T-helper 1 cell treated with Interleukin-12 subunit alpha and Interleukin-12 subunit beta and Interleukin-4 antibody, amounts not matched to agents 30 μg/mL and 1 μg/mL, for 36 hours (primary cell): ENCODE results near the gene SVIL.
A peak's percentile ranks its signal among the peaks of the same experiment; 100 is the strongest.

ENCODE experiments used
- H3K27ac Mint-ChIP-seq: one replicate; pipeline ENCODE4 v1.8.0; 2021; ENCODE audit warnings: mild to moderate bottlenecking, mixed read lengths
- H3K27me3 Mint-ChIP-seq: one replicate; pipeline ENCODE4 v1.8.0; 2021; ENCODE audit warnings: low read depth, mixed read lengths
- H3K36me3 Mint-ChIP-seq: one replicate; pipeline ENCODE4 v1.8.0; 2021; ENCODE audit warnings: low read depth, mixed read lengths
- H3K4me1 Mint-ChIP-seq: one replicate; pipeline ENCODE4 v1.8.0; 2021; ENCODE audit warnings: low read depth, mixed read lengths
- H3K4me3 Mint-ChIP-seq: one replicate; pipeline ENCODE4 v1.8.0; 2021; ENCODE audit warnings: mild to moderate bottlenecking, moderate library complexity, mixed read lengths
- H3K9me3 Mint-ChIP-seq: one replicate; pipeline ENCODE4 v1.8.0; 2021; ENCODE audit warnings: mixed read lengths

SVIL gene, protein sequence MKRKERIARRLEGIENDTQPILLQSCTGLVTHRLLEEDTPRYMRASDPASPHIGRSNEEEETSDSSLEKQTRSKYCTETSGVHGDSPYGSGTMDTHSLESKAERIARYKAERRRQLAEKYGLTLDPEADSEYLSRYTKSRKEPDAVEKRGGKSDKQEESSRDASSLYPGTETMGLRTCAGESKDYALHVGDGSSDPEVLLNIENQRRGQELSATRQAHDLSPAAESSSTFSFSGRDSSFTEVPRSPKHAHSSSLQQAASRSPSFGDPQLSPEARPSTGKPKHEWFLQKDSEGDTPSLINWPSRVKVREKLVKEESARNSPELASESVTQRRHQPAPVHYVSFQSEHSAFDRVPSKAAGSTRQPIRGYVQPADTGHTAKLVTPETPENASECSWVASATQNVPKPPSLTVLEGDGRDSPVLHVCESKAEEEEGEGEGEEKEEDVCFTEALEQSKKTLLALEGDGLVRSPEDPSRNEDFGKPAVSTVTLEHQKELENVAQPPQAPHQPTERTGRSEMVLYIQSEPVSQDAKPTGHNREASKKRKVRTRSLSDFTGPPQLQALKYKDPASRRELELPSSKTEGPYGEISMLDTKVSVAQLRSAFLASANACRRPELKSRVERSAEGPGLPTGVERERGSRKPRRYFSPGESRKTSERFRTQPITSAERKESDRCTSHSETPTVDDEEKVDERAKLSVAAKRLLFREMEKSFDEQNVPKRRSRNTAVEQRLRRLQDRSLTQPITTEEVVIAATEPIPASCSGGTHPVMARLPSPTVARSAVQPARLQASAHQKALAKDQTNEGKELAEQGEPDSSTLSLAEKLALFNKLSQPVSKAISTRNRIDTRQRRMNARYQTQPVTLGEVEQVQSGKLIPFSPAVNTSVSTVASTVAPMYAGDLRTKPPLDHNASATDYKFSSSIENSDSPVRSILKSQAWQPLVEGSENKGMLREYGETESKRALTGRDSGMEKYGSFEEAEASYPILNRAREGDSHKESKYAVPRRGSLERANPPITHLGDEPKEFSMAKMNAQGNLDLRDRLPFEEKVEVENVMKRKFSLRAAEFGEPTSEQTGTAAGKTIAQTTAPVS (N-terminal part only)

DNA sequence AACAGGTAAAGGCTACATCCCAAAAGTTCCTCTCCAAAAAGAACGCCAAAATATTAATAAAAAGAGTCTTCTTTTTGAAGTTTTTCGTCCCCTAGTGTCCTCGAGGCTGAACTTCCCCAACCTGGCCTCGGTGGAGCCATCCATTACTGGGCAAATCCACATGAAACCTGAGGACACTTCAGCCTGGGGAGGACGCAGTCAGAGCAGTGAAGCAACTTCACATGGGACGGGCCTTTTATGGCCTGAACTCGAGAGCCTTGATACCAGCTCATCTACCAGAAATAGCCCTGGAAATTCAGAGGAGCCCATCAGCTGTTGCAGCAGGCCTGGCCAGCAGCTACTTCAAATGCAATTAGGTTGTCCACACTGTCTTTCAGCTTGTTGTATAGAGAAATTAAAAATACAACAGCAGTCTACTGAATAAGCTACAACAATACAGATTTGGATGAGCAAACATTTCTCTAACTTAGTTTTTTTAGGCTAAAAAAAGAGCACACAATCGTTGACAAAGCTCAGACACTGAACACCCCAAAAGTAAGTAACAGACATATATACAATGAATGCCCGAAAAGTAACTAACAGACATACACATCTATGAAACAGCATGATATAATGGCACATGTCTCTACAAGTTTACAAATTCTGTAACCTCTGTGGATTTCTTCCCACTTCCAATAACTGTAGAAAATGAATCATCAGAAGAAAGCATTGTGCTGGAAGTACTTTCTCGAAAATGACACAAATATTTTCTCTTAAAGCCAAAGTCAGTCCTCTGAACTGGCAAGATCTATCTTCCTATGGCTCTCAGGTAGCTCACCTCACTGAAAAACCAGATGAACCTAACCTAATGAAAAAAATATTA, at the start of gene SVIL:
TSS of gene SVIL (minus strand) at position 208 of the 862 bp plus-strand sequence. CDS start 79,913 bp downstream, outside the sequence.
- H3K27me3 Mint-ChIP-seq: peaks cover 3% of the 10 kb centered on the region
- no peaks in the 10 kb centered on the region for H3K9me3 Mint-ChIP-seq
- H3K4me1 Mint-ChIP-seq: peaks cover 25% of the 10 kb centered on the region
- no peak within 1 kb of the TSS for H3K27ac Mint-ChIP-seq
- no peaks in the 10 kb centered on the region for H3K36me3 Mint-ChIP-seq
- H3K4me3 Mint-ChIP-seq: no peak within 1 kb of the TSS

GRCh38 chr10:29681676-29682448, 47.1 kb upstream of the SVIL start:
- H3K9me3 Mint-ChIP-seq: peaks cover 15% of the 10 kb centered on the region
- peak overlapping the region; percentile 75 for H3K4me3 Mint-ChIP-seq
- no peaks in the 10 kb centered on the region for H3K27me3 Mint-ChIP-seq
- peaks cover 36% of the 10 kb centered on the region for H3K4me1 Mint-ChIP-seq
- H3K27ac Mint-ChIP-seq: peak overlapping the region; percentile 77
- peaks cover 29% of the 10 kb centered on the region for H3K36me3 Mint-ChIP-seq

- H3K4me3 Mint-ChIP-seq: peak overlapping the region; percentile 45
- H3K9me3 Mint-ChIP-seq: peaks cover 28% of the 10 kb centered on the region
Observed at GRCh38 chr10:29680091-29680490, 45.3 kb upstream of the SVIL start.

DNA sequence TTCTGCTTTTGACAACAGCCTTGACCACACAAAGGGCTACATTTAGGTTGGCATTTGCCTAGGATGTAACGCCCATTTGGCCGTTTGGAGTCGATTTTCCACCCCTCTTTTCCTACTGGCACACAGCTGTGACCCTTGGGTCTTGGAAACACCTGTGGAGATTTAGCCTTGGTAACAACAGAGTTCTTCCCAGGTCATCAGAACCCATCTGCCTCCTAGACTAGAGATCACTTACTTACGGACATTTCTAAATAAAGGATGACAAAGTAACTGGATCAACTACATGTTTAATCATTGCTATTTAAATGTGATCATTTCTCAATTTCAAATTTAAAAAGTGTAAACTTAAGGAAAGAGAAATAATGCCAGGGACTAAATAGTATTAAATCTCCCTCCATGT, 42.0 kb upstream of the SVIL start:
- H3K9me3 Mint-ChIP-seq: peaks cover 30% of the 10 kb centered on the region
- H3K27ac Mint-ChIP-seq: no peak overlapping the region
- H3K27me3 Mint-ChIP-seq: no peaks in the 10 kb centered on the region
- H3K36me3 Mint-ChIP-seq: peaks cover 20% of the 10 kb centered on the region
- H3K4me3 Mint-ChIP-seq: no peak overlapping the region
- peaks cover 18% of the 10 kb centered on the region for H3K4me1 Mint-ChIP-seq

More at GRCh38 chr10:29680091-29680490, 45.3 kb upstream of the SVIL start:
- Mint-ChIP-seq H3K4me1 (peaks cover 37% of the 10 kb centered on the region), H3K27ac (peak overlapping the region; percentile 7), H3K27me3 (no peaks in the 10 kb centered on the region), H3K36me3 (peaks cover 36% of the 10 kb centered on the region)

DNA sequence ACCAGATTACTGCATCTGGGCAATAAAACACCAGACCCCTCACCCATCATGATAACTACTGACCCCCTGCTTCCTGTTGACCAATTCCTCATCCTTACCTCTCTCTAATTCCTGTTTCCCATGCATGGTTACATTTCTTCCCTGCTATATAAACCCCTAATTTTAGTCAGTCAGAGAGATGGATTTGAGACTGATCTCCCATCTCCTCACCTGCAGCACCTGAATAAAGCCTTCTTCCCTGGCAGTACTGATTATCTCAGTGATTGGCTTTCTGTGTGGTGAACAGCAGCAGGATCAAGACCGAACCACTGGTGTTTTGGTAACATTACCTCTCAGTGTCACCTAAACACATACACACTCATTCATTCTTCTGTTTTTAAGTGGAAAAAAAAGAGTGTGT, 41.2 kb upstream of the SVIL start:
- Mint-ChIP-seq H3K4me1 (peaks cover 10% of the 10 kb centered on the region), H3K36me3 (peaks cover 17% of the 10 kb centered on the region), H3K9me3 (peaks cover 30% of the 10 kb centered on the region), H3K4me3 (no peak overlapping the region), H3K27ac (no peak overlapping the region), H3K27me3 (no peaks in the 10 kb centered on the region)

- Mint-ChIP-seq H3K27ac (no peak overlapping the region), H3K4me1 (peaks cover 1% of the 10 kb centered on the region), H3K27me3 (peaks cover 5% of the 10 kb centered on the region), H3K36me3 (peaks cover 16% of the 10 kb centered on the region), H3K9me3 (peaks cover 26% of the 10 kb centered on the region), H3K4me3 (no peak overlapping the region)
Observed at GRCh38 chr10:29671968-29672367, 37.2 kb upstream of the SVIL start.

DNA sequence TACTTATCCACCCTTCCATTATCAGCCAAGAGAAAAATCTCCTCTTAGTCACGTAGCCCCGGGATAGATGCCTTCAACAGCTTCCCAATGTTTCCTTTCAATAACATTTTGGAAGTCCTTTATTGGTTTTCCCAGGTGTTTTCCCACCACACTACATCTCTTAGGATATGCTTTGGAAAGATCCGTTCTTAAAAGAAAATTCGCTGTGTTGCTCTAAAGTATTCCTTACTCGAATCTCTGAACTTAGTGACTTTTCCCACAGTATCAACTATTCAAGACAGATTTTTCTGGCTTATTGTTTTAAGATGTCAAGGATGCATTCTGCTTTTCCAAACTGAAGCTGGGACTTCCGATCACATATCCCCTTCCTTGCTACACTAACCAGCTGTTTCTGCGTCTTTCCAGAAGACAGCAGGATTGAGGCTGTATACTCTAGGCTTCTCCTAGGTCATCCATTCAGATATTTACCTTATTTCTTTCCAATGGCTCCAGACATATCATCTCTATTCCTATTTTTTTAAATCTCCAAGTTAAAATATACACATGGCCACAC, 36.5 kb upstream of the SVIL start:
- H3K9me3 Mint-ChIP-seq: peaks cover 25% of the 10 kb centered on the region

DNA sequence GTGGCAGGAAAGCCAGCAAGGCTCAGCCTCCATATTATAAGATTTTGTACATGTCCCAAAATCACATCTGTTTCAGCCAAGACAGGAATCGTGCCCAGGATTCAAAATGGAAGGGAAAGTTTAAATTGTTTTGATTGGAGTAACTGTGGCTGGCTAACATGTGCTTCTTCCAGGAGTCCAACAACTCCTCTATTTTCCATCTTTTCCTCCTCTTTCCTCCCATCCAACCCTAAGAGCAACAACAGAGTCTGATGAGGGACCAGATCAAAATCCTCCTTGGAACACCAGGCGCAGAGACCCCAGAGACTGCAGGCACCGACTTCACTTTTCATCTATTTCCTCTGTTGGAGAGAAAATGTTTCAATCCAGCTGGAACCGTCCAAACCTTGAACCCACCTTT, 36.0 kb upstream of the SVIL start:
- H3K27me3 Mint-ChIP-seq: peaks cover 14% of the 10 kb centered on the region
- peaks cover 19% of the 10 kb centered on the region for H3K9me3 Mint-ChIP-seq
- H3K4me3 Mint-ChIP-seq: no peak overlapping the region
- H3K4me1 Mint-ChIP-seq: no peaks in the 10 kb centered on the region
- peaks cover 10% of the 10 kb centered on the region for H3K36me3 Mint-ChIP-seq
- no peak overlapping the region for H3K27ac Mint-ChIP-seq

More for the DNA sequence above, 36.5 kb upstream of the SVIL start:
- Mint-ChIP-seq H3K4me1 (peaks cover 1% of the 10 kb centered on the region), H3K27ac (no peak overlapping the region), H3K4me3 (no peak overlapping the region), H3K36me3 (peaks cover 15% of the 10 kb centered on the region), H3K27me3 (peaks cover 8% of the 10 kb centered on the region)

GRCh38 chr10:29669149-29669548, 34.4 kb upstream of the SVIL start:
- Mint-ChIP-seq H3K4me3 (no peak overlapping the region), H3K27me3 (peaks cover 15% of the 10 kb centered on the region), H3K27ac (no peak overlapping the region), H3K4me1 (no peaks in the 10 kb centered on the region), H3K9me3 (peaks cover 7% of the 10 kb centered on the region), H3K36me3 (peaks cover 4% of the 10 kb centered on the region)

DNA sequence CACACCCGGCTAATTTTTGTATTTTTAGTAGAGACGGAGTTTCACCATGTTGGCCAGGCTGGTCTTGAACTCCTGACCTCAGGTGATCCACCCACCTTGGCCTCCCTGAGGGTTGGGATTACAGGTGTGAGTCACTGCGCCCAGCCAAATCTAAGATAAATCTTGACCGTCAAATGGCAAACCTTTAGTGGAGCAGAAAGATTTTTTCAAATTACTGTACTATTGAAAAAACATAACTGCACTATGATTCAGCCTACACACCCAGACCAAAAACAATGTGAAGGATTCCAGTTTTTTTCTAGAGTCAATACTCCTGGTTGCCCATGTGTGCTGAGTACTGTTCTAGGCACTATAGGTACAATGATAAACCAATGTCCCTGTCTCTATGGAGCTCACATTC, 33.9 kb upstream of the SVIL start:
- H3K9me3 Mint-ChIP-seq: peaks cover 4% of the 10 kb centered on the region
- no peaks in the 10 kb centered on the region for H3K4me1 Mint-ChIP-seq
- H3K4me3 Mint-ChIP-seq: no peak overlapping the region
- H3K27ac Mint-ChIP-seq: no peak overlapping the region
- H3K27me3 Mint-ChIP-seq: peaks cover 19% of the 10 kb centered on the region
- H3K36me3 Mint-ChIP-seq: peaks cover 4% of the 10 kb centered on the region

GRCh38 chr10:29667191-29667590, 32.4 kb upstream of the SVIL start:
- no peaks in the 10 kb centered on the region for H3K4me1 Mint-ChIP-seq
- H3K27ac Mint-ChIP-seq: no peak overlapping the region
- H3K9me3 Mint-ChIP-seq: no peaks in the 10 kb centered on the region
- H3K27me3 Mint-ChIP-seq: peaks cover 29% of the 10 kb centered on the region
- H3K36me3 Mint-ChIP-seq: peaks cover 2% of the 10 kb centered on the region
- H3K4me3 Mint-ChIP-seq: no peak overlapping the region

GRCh38 chr10:29666201-29666600, 31.4 kb upstream of the SVIL start:
- Mint-ChIP-seq H3K36me3 (peaks cover 2% of the 10 kb centered on the region), H3K9me3 (no peaks in the 10 kb centered on the region), H3K4me3 (no peak overlapping the region), H3K4me1 (no peaks in the 10 kb centered on the region), H3K27me3 (peaks cover 39% of the 10 kb centered on the region), H3K27ac (no peak overlapping the region)

- Mint-ChIP-seq H3K27ac (no peak overlapping the region), H3K36me3 (no peaks in the 10 kb centered on the region), H3K4me3 (no peak overlapping the region), H3K27me3 (peaks cover 46% of the 10 kb centered on the region), H3K9me3 (no peaks in the 10 kb centered on the region), H3K4me1 (peaks cover 13% of the 10 kb centered on the region)
Observed at GRCh38 chr10:29663718-29664117, 28.9 kb upstream of the SVIL start.
